ENCODE data around the gene EPHA8.

Gene EPHA8

GRCh38 chr1:22645931-22646330 is 82.6 kb downstream of the EPHA8 start:
- H3K27ac ChIP-seq: no peak overlapping the region
- TF ChIP-seq CTCF (conservative IDR thresholded peaks at IDR 0.05): no peak

- TF ChIP-seq ZFX (IDR thresholded peaks at IDR 0.05) (no peak), CTCF (conservative IDR thresholded peaks at IDR 0.05) (no peak)
- H3K27ac ChIP-seq: no peak overlapping the region
Measured at GRCh38 chr1:22646384-22646783, 83.1 kb downstream of the EPHA8 start.

- no peak overlapping the region for H3K27ac ChIP-seq
- TF ChIP-seq CTCF (conservative IDR thresholded peaks at IDR 0.05): no peak
- no peak for TF ChIP-seq ZFX (IDR thresholded peaks at IDR 0.05)
Measured at GRCh38 chr1:22650089-22650693, 86.9 kb downstream of the EPHA8 start.

- no peak for TF ChIP-seq CTCF (conservative IDR thresholded peaks at IDR 0.05)
- no peak for TF ChIP-seq ZFX (IDR thresholded peaks at IDR 0.05)
- H3K27ac ChIP-seq: no peak overlapping the region
Measured at GRCh38 chr1:22651941-22652856, 88.9 kb downstream of the EPHA8 start.

- H3K27ac ChIP-seq: no peak within 1 kb of the TSS
Measured at GRCh38 chr1:22652881-22653316, 89.6 kb downstream of the EPHA8 start, which contains the start of gene C1QB. TSS of gene C1QB (plus strand) at chr1:22653236. CDS start at chr1:22659463, 6,227 bp downstream.

More at GRCh38 chr1:22652881-22653316, 89.6 kb downstream of the EPHA8 start, which contains the start of gene C1QB:
- no peak for TF ChIP-seq ZFX (IDR thresholded peaks at IDR 0.05)

All from C4-2B (cell line).